ENCODE measurements around the gene SLC29A1. TPM values are rescaled to one million over a fixed set of nuclear protein-coding genes. Genes with fewer than 3 reads are reported as not detected.

SLC29A1 gene
- 10 to 100 TPM; 15.8 to 67.2 TPM for total RNA-seq
- polyA plus RNA-seq: 10 to 100 TPM; 15.1 to 17.5 TPM

DNA sequence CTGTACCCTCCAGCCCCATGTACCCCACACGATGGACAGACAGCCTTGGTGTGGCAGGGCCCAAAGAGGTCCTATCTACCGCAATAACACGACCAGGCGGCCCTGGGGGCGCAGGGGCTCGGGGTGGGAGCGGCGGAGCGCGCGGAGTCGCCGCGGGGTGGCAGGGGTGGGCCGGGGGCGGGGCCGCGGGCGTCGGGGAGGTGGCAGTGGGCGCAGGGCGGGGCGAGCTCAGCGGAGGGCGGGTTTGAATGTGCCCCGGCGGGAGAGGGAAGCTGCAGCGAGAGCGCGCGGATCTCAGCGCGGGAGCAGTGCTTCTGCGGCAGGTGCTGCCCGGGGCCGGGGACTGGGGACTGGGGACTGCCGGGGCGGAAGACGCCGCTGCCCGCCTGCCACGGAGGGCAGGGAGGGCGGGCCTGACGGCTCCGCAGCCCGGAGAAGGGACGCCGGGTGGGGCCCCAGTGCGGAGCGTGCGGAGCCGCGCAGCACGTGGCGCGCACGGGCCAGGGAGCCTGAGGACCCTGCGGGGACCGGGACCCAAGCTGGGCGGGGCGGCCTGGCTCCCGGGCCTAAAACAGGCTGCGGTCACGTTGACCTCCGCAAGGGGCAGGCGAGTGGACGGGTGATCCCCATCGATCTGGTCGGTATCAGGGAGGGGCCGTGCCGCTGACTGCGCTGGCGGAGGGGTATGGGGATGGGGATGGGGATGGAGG, at the start of gene SLC29A1:
Gene SLC29A1, plus strand, starts transcription at position 277 of the 710 bp plus-strand sequence. CDS start 3,719 bp downstream, outside the sequence.
- Histone ChIP-seq H3K27ac (ENCODE audit: low read depth in 1 of 2, low read length in 2 of 2) (peak within 1 kb of the TSS; percentile 80 to 89), H3K9ac (ENCODE audit: low read depth in 1 of 2, low read length in 2 of 2) (peak within 1 kb of the TSS; percentile 3 to 24), H3K27me3 (ENCODE audit: control insufficient read depth in 4 of 4, insufficient read depth in 4 of 4, low read length in 3 of 4) (no peaks in the 10 kb centered on the region), H3K4me3 (ENCODE audit: low read depth in 1 of 3, low read length in 3 of 3) (peak within 1 kb of the TSS; percentile 50 to 71 (median 50)), H3K4me1 (ENCODE audit: control insufficient read depth in 4 of 4, insufficient read depth in 4 of 4, low read length in 3 of 4) (peaks cover 51 to 90% (median 72%) of the 10 kb centered on the region in 4 donors), H3K36me3 (ENCODE audit: control insufficient read depth in 4 of 4, insufficient read depth in 3 of 4, low read depth in 1 of 4, low read length in 3 of 4) (no peaks in the 10 kb centered on the region), H3K9me3 (ENCODE audit: control insufficient read depth in 4 of 4, low read length in 3 of 4) (no peaks in the 10 kb centered on the region)
- under 1% methylated on average over 72 of the region's 73 CpGs for whole genome bisulfite sequencing
- TF ChIP-seq, protein P1, sequence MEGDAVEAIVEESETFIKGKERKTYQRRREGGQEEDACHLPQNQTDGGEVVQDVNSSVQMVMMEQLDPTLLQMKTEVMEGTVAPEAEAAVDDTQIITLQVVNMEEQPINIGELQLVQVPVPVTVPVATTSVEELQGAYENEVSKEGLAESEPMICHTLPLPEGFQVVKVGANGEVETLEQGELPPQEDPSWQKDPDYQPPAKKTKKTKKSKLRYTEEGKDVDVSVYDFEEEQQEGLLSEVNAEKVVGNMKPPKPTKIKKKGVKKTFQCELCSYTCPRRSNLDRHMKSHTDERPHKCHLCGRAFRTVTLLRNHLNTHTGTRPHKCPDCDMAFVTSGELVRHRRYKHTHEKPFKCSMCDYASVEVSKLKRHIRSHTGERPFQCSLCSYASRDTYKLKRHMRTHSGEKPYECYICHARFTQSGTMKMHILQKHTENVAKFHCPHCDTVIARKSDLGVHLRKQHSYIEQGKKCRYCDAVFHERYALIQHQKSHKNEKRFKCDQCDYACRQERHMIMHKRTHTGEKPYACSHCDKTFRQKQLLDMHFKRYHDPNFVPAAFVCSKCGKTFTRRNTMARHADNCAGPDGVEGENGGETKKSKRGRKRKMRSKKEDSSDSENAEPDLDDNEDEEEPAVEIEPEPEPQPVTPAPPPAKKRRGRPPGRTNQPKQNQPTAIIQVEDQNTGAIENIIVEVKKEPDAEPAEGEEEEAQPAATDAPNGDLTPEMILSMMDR (IDR thresholded peaks at IDR 0.05; ENCODE audit: low read depth, low read length, missing input control): peak; percentile 32
- TF ChIP-seq TAF1 (conservative IDR thresholded peaks at IDR 0.05) (no peak), FOXA2 (IDR thresholded peaks at IDR 0.05) (no peak), YY1 (IDR thresholded peaks at IDR 0.05) (no peak), RAD21 (IDR thresholded peaks at IDR 0.05) (peak in 1 of 2 donors; percentile 17), HNF4G (IDR thresholded peaks at IDR 0.05) (no peak)
- TF ChIP-seq, protein P2, sequence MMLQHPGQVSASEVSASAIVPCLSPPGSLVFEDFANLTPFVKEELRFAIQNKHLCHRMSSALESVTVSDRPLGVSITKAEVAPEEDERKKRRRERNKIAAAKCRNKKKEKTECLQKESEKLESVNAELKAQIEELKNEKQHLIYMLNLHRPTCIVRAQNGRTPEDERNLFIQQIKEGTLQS (IDR thresholded peaks at IDR 0.05): no peak
- DNase-seq (ENCODE audit: low spot score): peak; percentile 87

DNA sequence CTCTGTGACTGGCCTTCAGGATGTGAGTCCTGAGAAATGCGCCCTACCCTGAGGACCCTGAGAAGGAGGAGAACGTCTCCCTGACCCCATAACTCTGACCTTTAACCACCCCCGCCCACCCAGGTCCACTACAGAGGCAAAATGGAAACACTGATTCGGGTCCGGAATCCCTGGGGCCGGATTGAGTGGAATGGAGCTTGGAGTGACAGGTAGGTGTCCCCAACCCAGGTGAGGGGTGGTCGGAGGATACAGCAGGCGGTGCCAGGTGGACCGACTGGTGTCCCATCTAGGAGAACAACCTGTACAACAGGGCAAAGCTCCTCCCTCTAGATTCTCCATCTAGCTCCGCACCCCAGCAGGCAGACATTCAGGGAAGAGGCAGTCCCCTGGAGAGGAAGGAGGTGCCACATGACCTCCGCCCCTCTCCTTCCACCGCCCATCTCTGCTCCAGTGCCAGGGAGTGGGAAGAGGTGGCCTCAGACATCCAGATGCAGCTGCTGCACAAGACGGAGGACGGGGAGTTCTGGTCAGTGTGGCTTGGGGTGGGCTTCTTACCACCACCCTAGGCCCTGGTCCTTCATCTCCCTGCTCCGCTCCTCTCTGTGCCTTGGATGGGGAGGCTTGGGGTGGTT, 47.1 kb upstream of the SLC29A1 start:
- Histone ChIP-seq H3K9me3 (ENCODE audit: control insufficient read depth in 4 of 4, low read length in 3 of 4) (no peaks in the 10 kb centered on the region), H3K4me3 (ENCODE audit: low read depth in 1 of 3, low read length in 3 of 3) (no peak overlapping the region), H3K27ac (ENCODE audit: low read depth in 1 of 2, low read length in 2 of 2) (no peak overlapping the region), H3K36me3 (ENCODE audit: control insufficient read depth in 4 of 4, insufficient read depth in 3 of 4, low read depth in 1 of 4, low read length in 3 of 4) (no peaks in the 10 kb centered on the region), H3K9ac (ENCODE audit: low read depth in 1 of 2, low read length in 2 of 2) (no peak overlapping the region), H3K27me3 (ENCODE audit: control insufficient read depth in 4 of 4, insufficient read depth in 4 of 4, low read length in 3 of 4) (no peaks in the 10 kb centered on the region), H3K4me1 (ENCODE audit: control insufficient read depth in 4 of 4, insufficient read depth in 4 of 4, low read length in 3 of 4) (peaks cover 0 to 8% (median 5%) of the 10 kb centered on the region in 4 donors)
- 84% methylated on average over 15 of the region's 15 CpGs for WGBS
- TF ChIP-seq HNF4A (conservative IDR thresholded peaks at IDR 0.05) (no peak), JUND (IDR thresholded peaks at IDR 0.05) (no peak), FOXA2 (IDR thresholded peaks at IDR 0.05) (no peak), SP1 (IDR thresholded peaks at IDR 0.05) (no peak), TAF1 (conservative IDR thresholded peaks at IDR 0.05) (no peak)
- TF ChIP-seq, protein P3, sequence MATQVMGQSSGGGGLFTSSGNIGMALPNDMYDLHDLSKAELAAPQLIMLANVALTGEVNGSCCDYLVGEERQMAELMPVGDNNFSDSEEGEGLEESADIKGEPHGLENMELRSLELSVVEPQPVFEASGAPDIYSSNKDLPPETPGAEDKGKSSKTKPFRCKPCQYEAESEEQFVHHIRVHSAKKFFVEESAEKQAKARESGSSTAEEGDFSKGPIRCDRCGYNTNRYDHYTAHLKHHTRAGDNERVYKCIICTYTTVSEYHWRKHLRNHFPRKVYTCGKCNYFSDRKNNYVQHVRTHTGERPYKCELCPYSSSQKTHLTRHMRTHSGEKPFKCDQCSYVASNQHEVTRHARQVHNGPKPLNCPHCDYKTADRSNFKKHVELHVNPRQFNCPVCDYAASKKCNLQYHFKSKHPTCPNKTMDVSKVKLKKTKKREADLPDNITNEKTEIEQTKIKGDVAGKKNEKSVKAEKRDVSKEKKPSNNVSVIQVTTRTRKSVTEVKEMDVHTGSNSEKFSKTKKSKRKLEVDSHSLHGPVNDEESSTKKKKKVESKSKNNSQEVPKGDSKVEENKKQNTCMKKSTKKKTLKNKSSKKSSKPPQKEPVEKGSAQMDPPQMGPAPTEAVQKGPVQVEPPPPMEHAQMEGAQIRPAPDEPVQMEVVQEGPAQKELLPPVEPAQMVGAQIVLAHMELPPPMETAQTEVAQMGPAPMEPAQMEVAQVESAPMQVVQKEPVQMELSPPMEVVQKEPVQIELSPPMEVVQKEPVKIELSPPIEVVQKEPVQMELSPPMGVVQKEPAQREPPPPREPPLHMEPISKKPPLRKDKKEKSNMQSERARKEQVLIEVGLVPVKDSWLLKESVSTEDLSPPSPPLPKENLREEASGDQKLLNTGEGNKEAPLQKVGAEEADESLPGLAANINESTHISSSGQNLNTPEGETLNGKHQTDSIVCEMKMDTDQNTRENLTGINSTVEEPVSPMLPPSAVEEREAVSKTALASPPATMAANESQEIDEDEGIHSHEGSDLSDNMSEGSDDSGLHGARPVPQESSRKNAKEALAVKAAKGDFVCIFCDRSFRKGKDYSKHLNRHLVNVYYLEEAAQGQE (IDR thresholded peaks at IDR 0.05): no peak
- no peak for DNase-seq (ENCODE audit: low spot score)
